DOHH2 (cell line): ENCODE measurements around the gene GRID2.
"Not testable (repeated sequence)": the region's sequence is repeated elsewhere in the genome, so short reads cannot be mapped to it uniquely, and the experiment has no call there.

Experiments
- H3F3A ChIP-seq: fragments of 200-600 bp; sonication (generic), shearing (Covaris generic); 2 replicates; pipeline ENCODE4 v1.6.0; 2016; ENCODE audit warnings: antibody characterized with exemption, mild to moderate bottlenecking; ENCODE audit not compliant: control insufficient read depth, insufficient read depth
- H3K27ac ChIP-seq: fragments of 200-600 bp; sonication (generic); 2 replicates; pipeline ENCODE4 v1.5.1; 2014; ENCODE audit warnings: low read depth, mild to moderate bottlenecking, low read length, moderate library complexity
- H3K27me3 ChIP-seq: fragments of 200-600 bp; sonication (generic); 2 replicates; pipeline ENCODE4 v1.6.1; 2014; ENCODE audit warnings: mild to moderate bottlenecking, low read length, mixed read lengths; ENCODE audit not compliant: control insufficient read depth
- H3K36me3 ChIP-seq: fragments of 200-600 bp; sonication (generic); 2 replicates; pipeline ENCODE4 v1.6.1; 2014; ENCODE audit warnings: mild to moderate bottlenecking, low read length, moderate library complexity, mixed read lengths; ENCODE audit not compliant: control insufficient read depth
- H3K4me1 ChIP-seq: fragments of 200-600 bp; sonication (generic); 2 replicates; pipeline ENCODE4 v1.6.1; 2014; ENCODE audit warnings: mild to moderate bottlenecking, low read length, mixed read lengths; ENCODE audit not compliant: control insufficient read depth
- H3K4me2 ChIP-seq: fragments of 200-600 bp; sonication (generic); 2 replicates; pipeline ENCODE4 v1.6.0; 2014; ENCODE audit warnings: mild to moderate bottlenecking, low read length, moderate library complexity
- H3K4me3 ChIP-seq: fragments of 200-600 bp; sonication (generic); 2 replicates; pipeline ENCODE4 v1.5.1; 2014; ENCODE audit warnings: mild to moderate bottlenecking, low read length, mixed read lengths
- H3K79me2 ChIP-seq: fragments of 200-600 bp; sonication (generic); 2 replicates; pipeline ENCODE4 v1.6.1; 2014; ENCODE audit warnings: mild to moderate bottlenecking, low read length, mixed read lengths; ENCODE audit not compliant: control insufficient read depth
- H3K9me2 ChIP-seq: fragments of 200-600 bp; sonication (generic); replicated peaks from 2 replicates; pipeline ENCODE4 v1.6.1; 2014; ENCODE audit warnings: mild to moderate bottlenecking, low read length, mixed read lengths; ENCODE audit not compliant: control insufficient read depth
- H3K9me3 ChIP-seq: fragments of 200-600 bp; sonication (generic); 2 replicates; pipeline ENCODE4 v1.6.1; 2014; ENCODE audit warnings: antibody characterized with exemption, low read length, mixed read lengths; ENCODE audit not compliant: control insufficient read depth, insufficient read depth
- H4K20me1 ChIP-seq: fragments of 200-600 bp; sonication (generic); 2 replicates; pipeline ENCODE4 v1.6.0; 2014; ENCODE audit warnings: low read depth, mild to moderate bottlenecking, antibody characterized with exemption, low read length, moderate library complexity; ENCODE audit not compliant: control insufficient read depth, insufficient read depth
- EZH2phosphoT487 ChIP-seq: fragments of 200-600 bp; sonication (generic); IDR thresholded peaks from 2 replicates; pipeline ENCODE4 v1.6.1; 2017; ENCODE audit warnings: borderline replicate concordance, mild to moderate bottlenecking, antibody characterized with exemption, low read length, moderate library complexity, mixed read lengths
- TF ChIP-seq, protein P1 (sequence below): fragments of 200-600 bp; sonication (generic); IDR thresholded peaks from one replicate; pipeline ENCODE4 v1.5.1; 2014; ENCODE audit warnings: antibody characterized with exemption, mild to moderate bottlenecking, low read depth, low read length; ENCODE audit not compliant: poor library complexity, severe bottlenecking

Gene GRID2

DNA sequence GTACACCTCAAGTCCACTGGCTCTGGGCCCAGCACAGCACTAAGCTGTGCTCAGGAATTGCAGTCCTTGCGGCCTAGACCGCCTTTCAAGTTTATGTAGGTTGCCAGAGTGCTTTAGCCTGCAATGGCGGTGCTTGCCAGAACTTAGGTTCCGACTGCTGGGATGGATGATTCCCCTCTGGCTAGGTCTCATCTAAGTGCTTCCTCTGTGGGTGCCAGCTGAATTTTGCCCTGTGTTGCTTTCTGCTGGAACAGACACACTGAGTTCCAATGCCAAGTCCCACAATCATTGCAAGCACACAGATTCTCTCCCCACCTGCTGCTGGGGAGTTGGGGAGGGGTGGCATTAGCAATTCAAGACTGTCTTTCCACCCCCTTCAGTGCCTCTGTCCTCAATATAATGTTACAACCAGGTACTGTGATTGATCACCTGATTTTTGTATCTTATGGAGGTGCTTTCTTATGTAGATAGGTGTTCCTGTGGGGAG is 129.5 kb downstream of the GRID2 start:
- Histone ChIP-seq H3K27ac (no peak overlapping the region), H3K4me2 (no peak overlapping the region), H3K9me2 (no peaks in the 10 kb centered on the region), H3F3A (no peaks in the 10 kb centered on the region), H3K9me3 (no peaks in the 10 kb centered on the region), H3K27me3 (no peaks in the 10 kb centered on the region), H3K4me1 (no peaks in the 10 kb centered on the region), H3K4me3 (no peak overlapping the region), H3K36me3 (no peaks in the 10 kb centered on the region), H3K79me2 (no peaks in the 10 kb centered on the region), H4K20me1 (no peaks in the 10 kb centered on the region)
- TF ChIP-seq, protein P1, sequence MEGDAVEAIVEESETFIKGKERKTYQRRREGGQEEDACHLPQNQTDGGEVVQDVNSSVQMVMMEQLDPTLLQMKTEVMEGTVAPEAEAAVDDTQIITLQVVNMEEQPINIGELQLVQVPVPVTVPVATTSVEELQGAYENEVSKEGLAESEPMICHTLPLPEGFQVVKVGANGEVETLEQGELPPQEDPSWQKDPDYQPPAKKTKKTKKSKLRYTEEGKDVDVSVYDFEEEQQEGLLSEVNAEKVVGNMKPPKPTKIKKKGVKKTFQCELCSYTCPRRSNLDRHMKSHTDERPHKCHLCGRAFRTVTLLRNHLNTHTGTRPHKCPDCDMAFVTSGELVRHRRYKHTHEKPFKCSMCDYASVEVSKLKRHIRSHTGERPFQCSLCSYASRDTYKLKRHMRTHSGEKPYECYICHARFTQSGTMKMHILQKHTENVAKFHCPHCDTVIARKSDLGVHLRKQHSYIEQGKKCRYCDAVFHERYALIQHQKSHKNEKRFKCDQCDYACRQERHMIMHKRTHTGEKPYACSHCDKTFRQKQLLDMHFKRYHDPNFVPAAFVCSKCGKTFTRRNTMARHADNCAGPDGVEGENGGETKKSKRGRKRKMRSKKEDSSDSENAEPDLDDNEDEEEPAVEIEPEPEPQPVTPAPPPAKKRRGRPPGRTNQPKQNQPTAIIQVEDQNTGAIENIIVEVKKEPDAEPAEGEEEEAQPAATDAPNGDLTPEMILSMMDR = no peak
- no peak for TF ChIP-seq EZH2phosphoT487

DNA sequence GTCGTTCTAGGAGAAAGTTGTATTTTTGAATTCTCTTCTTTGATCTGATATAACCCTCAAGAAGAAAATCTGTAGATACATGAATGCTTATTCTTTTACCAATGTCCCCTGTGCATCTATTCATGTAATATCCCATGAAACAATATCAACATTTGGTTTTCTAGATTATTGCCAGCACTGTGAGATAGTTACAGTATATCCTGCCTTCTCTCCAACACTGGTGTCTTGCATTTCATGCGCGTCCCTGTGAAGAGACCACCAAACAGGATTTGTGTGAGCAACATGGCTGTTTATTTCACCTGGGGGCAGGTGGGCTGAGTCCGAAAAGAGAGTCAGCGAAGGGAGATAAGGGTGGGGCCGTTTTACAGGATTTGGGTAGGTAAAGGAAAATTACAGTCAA is 135.0 kb downstream of the GRID2 start:
- H3K4me3 ChIP-seq = not testable (repeated sequence)

DNA sequence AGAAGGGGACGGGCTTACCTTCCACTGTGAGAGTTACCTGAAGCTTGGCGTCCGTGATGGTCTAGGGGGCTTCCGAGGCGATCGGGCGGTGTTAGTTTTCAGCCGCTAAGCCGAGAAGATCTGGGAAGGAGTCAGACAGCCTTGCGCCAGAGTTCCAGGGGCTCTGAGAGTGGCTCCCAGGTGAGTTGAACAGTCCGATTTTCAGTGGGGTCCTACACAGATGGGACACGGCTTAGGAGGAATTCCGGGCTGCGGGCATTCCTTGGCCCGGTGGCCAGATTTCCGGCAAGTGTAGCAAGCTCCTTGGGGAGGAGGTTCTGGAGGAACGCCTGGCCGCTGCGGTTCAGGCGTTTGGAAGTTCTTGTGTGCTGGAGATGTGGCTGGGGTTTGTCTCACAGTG is 138.4 kb downstream of the GRID2 start:
- not testable (repeated sequence) for H3K4me3 ChIP-seq, H3K4me2 ChIP-seq, H3K9me3 ChIP-seq, H4K20me1 ChIP-seq, H3K27ac ChIP-seq, H3K9me2 ChIP-seq, H3K79me2 ChIP-seq, H3K27me3 ChIP-seq, H3F3A ChIP-seq, H3K36me3 ChIP-seq, H3K4me1 ChIP-seq

More for the DNA sequence above, 135.0 kb downstream of the GRID2 start:
- not testable (repeated sequence) for H3K27ac ChIP-seq, H3F3A ChIP-seq, H3K36me3 ChIP-seq, H3K4me2 ChIP-seq, H3K79me2 ChIP-seq, H3K27me3 ChIP-seq, H4K20me1 ChIP-seq, H3K4me1 ChIP-seq, H3K9me2 ChIP-seq, H3K9me3 ChIP-seq

DNA sequence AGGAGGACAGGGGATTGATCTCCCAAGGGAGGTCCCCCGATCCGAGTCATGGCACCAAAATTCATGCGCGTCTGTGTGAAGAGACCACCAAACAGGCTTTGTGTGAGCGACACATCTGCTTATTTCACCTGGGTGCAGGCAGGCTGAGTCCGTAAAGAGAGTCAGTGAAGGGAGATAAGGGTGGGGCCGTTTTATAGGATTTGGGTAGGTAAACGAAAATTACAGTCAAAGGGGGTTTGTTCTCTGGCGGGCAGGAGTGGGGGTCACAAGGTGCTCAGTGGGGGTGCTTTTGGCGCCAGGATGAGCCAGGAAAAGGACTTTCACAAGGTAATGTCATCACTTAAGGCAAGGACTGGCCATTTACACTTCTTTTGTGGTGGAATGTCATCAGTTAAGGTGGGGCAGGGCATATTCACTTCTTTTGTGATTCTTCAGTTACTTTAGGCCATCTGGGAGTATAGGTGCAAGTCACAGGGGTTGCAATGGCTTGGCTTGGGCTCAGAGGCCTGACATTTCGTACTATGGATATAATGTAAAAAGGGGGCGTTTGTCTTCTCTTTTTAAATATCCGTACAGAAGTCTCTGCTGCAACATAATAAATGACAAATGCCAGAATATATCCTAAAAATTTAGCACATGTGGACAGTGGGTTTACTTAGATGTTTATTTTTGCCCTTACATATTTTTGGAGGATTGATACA is 140.5 kb downstream of the GRID2 start:
- not testable (repeated sequence) for H3K4me2 ChIP-seq, H3K27me3 ChIP-seq, H3K4me1 ChIP-seq

DNA sequence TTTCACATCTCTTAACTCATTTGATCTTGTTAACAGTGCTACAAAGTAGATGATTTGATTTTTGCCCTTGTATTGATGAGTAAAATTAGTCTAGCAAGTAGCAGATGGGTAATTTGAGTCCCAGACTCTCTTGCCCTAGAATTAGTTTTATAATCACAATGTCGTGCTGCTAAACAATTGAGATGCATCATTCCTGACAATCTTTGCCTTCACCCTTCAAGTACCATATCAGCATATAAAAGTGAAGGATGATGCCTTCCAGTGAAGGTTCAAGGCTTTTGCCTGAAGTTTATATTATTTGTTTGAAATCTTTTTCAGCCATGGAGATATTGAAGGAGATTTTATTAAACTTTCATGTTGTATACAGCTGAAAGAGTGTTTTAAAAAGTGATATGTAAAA is 141.4 kb downstream of the GRID2 start:
- Histone ChIP-seq H3K4me2 (no peak overlapping the region), H3K4me3 (no peak overlapping the region)

More for the DNA sequence above, 140.5 kb downstream of the GRID2 start:
- H3K36me3 ChIP-seq, H3F3A ChIP-seq, H3K27ac ChIP-seq, H4K20me1 ChIP-seq, H3K9me2 ChIP-seq, H3K79me2 ChIP-seq, H3K9me3 ChIP-seq, H3K4me3 ChIP-seq: not testable (repeated sequence)

More for the DNA sequence above, 141.4 kb downstream of the GRID2 start:
- no peaks in the 10 kb centered on the region for H3K9me2 ChIP-seq
- no peaks in the 10 kb centered on the region for H3K9me3 ChIP-seq
- no peak for TF ChIP-seq EZH2phosphoT487
- TF ChIP-seq, protein P1 = no peak
- no peaks in the 10 kb centered on the region for H3K27me3 ChIP-seq
- no peaks in the 10 kb centered on the region for H3K36me3 ChIP-seq
- no peaks in the 10 kb centered on the region for H4K20me1 ChIP-seq
- no peak overlapping the region for H3K27ac ChIP-seq
- no peaks in the 10 kb centered on the region for H3K4me1 ChIP-seq
- no peaks in the 10 kb centered on the region for H3F3A ChIP-seq
- H3K79me2 ChIP-seq = no peaks in the 10 kb centered on the region
